ENCODE measurements around the gene ZNF316.

DNA sequence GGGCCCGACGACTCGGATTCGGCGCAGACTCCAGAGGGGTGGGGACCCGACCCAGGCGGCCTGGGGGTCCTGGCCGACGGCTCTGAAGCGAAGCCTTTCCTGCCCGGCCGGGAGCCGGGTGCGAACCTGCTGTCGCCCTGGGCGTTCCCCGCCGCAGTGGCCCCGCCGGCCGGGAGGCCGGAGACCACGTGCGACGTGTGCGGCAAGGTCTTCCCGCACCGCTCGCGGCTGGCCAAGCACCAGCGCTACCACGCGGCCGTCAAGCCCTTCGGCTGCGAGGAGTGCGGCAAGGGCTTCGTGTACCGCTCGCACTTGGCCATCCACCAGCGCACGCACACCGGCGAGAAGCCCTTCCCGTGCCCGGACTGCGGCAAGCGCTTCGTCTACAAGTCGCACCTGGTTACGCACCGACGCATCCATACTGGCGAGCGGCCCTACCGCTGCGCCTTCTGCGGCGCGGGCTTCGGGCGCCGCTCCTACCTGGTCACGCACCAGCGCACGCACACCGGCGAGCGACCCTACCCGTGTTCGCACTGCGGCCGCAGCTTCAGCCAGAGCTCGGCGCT, 15.4 kb downstream of the ZNF316 start:
- TF ChIP-seq, protein P1, sequence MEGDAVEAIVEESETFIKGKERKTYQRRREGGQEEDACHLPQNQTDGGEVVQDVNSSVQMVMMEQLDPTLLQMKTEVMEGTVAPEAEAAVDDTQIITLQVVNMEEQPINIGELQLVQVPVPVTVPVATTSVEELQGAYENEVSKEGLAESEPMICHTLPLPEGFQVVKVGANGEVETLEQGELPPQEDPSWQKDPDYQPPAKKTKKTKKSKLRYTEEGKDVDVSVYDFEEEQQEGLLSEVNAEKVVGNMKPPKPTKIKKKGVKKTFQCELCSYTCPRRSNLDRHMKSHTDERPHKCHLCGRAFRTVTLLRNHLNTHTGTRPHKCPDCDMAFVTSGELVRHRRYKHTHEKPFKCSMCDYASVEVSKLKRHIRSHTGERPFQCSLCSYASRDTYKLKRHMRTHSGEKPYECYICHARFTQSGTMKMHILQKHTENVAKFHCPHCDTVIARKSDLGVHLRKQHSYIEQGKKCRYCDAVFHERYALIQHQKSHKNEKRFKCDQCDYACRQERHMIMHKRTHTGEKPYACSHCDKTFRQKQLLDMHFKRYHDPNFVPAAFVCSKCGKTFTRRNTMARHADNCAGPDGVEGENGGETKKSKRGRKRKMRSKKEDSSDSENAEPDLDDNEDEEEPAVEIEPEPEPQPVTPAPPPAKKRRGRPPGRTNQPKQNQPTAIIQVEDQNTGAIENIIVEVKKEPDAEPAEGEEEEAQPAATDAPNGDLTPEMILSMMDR (IDR thresholded peaks at IDR 0.05; ENCODE audit: low read depth, low read length) = no peak
- no peak for TF ChIP-seq EZH2phosphoT487 (IDR thresholded peaks at IDR 0.05; ENCODE audit: low read depth)
